ENCODE measurements around the gene IPO5. TPM values are rescaled to one million over a fixed set of nuclear protein-coding genes. Genes with fewer than 3 reads are reported as not detected.

IPO5 gene
- total RNA-seq, 2 experiments from 2014 or later: 81.8 to 116 TPM

- TF ChIP-seq EZH2phosphoT487 (IDR thresholded peaks at IDR 0.05; ENCODE audit: borderline replicate concordance, low read depth, low read length) (no peak), CTCF (conservative IDR thresholded peaks at IDR 0.05; ENCODE audit: low read length) (no peak)
- Histone ChIP-seq H3K9me2 (ENCODE audit: insufficient read depth, low read length) (no peaks in the 10 kb centered on the region), H3K4me2 (ENCODE audit: low read length) (no peak overlapping the region), H2AFZ (ENCODE audit: low read length) (no peak overlapping the region), H3K4me1 (ENCODE audit: insufficient read depth, low read length, poor library complexity, severe bottlenecking) (no peaks in the 10 kb centered on the region), H3K79me2 (ENCODE audit: insufficient read depth, low read depth, low read length) (no peaks in the 10 kb centered on the region), H3K36me3 (ENCODE audit: insufficient read depth, low read length) (no peaks in the 10 kb centered on the region), H3K9me3 (ENCODE audit: low read length) (no peaks in the 10 kb centered on the region), H3K27ac (ENCODE audit: low read depth, low read length, poor library complexity, severe bottlenecking) (no peak overlapping the region), H3K4me3 (ENCODE audit: low read depth, low read length, poor library complexity, severe bottlenecking) (no peak overlapping the region), H4K20me1 (ENCODE audit: insufficient read depth, low read length) (no peaks in the 10 kb centered on the region)
- no peak for DNase-seq (ENCODE audit: low spot score)
- intact Hi-C loops (cut with micrococcal nuclease; ENCODE audit: unreplicated experiment): no loop called here
- ChIA-PET POLR2A (interaction anchor here (0.6 kb wide), 1 partner anchor 216 kb away, joined by 3 read pairs; no protein-coding TSS in a partner anchor), CTCF (ENCODE audit: unreplicated experiment) (no interaction called here)
- no TSS peak for BruUV-seq (replicated peaks)
Measured at GRCh38 chr13:97962887-97963286, 9.4 kb downstream of the IPO5 start.

GRCh38 chr13:97967226-97967625, 13.8 kb downstream of the IPO5 start:
- H3K4me2 ChIP-seq (ENCODE audit: low read length): no peak overlapping the region
- H3K4me3 ChIP-seq (ENCODE audit: low read depth, low read length, poor library complexity, severe bottlenecking): no peak overlapping the region
- ChIA-PET CTCF (ENCODE audit: unreplicated experiment) (no interaction called here), POLR2A (interaction anchor here (0.6 to 0.9 kb wide), 2 partner anchors 11 to 255 kb away, joined by 3 read pairs; no protein-coding TSS in a partner anchor)
- no peak overlapping the region for H2AFZ ChIP-seq (ENCODE audit: low read length)
- intact Hi-C loops (cut with micrococcal nuclease; ENCODE audit: unreplicated experiment): no loop called here
- H4K20me1 ChIP-seq (ENCODE audit: insufficient read depth, low read length): no peaks in the 10 kb centered on the region
- no peaks in the 10 kb centered on the region for H3K79me2 ChIP-seq (ENCODE audit: insufficient read depth, low read depth, low read length)
- DNase-seq (ENCODE audit: low spot score): no peak
- BruUV-seq (replicated peaks): no TSS peak
- no peak overlapping the region for H3K27ac ChIP-seq (ENCODE audit: low read depth, low read length, poor library complexity, severe bottlenecking)
- H3K9me2 ChIP-seq (ENCODE audit: insufficient read depth, low read length): no peaks in the 10 kb centered on the region
- no peaks in the 10 kb centered on the region for H3K4me1 ChIP-seq (ENCODE audit: insufficient read depth, low read length, poor library complexity, severe bottlenecking)
- TF ChIP-seq CTCF (conservative IDR thresholded peaks at IDR 0.05; ENCODE audit: low read length) (no peak), EZH2phosphoT487 (IDR thresholded peaks at IDR 0.05; ENCODE audit: borderline replicate concordance, low read depth, low read length) (no peak)
- H3K9me3 ChIP-seq (ENCODE audit: low read length): no peaks in the 10 kb centered on the region
- H3K36me3 ChIP-seq (ENCODE audit: insufficient read depth, low read length): no peaks in the 10 kb centered on the region

GRCh38 chr13:97967948-97968347, 14.5 kb downstream of the IPO5 start:
- no peak overlapping the region for H3K27ac ChIP-seq (ENCODE audit: low read depth, low read length, poor library complexity, severe bottlenecking)
- no peaks in the 10 kb centered on the region for H3K4me1 ChIP-seq (ENCODE audit: insufficient read depth, low read length, poor library complexity, severe bottlenecking)
- no peak overlapping the region for H2AFZ ChIP-seq (ENCODE audit: low read length)
- DNase-seq (ENCODE audit: low spot score): no peak
- ChIA-PET POLR2A (interaction anchor here (0.9 kb wide), 1 partner anchor 11 kb away, joined by 3 read pairs; no protein-coding TSS in a partner anchor), CTCF (ENCODE audit: unreplicated experiment) (no interaction called here)
- no peaks in the 10 kb centered on the region for H3K9me3 ChIP-seq (ENCODE audit: low read length)
- no peaks in the 10 kb centered on the region for H3K79me2 ChIP-seq (ENCODE audit: insufficient read depth, low read depth, low read length)
- BruUV-seq (replicated peaks): no TSS peak
- TF ChIP-seq CTCF (conservative IDR thresholded peaks at IDR 0.05; ENCODE audit: low read length) (no peak), EZH2phosphoT487 (IDR thresholded peaks at IDR 0.05; ENCODE audit: borderline replicate concordance, low read depth, low read length) (no peak)
- no peaks in the 10 kb centered on the region for H4K20me1 ChIP-seq (ENCODE audit: insufficient read depth, low read length)
- H3K9me2 ChIP-seq (ENCODE audit: insufficient read depth, low read length): no peaks in the 10 kb centered on the region
- intact Hi-C loops (cut with micrococcal nuclease; ENCODE audit: unreplicated experiment): no loop called here
- H3K4me2 ChIP-seq (ENCODE audit: low read length): no peak overlapping the region
- no peaks in the 10 kb centered on the region for H3K36me3 ChIP-seq (ENCODE audit: insufficient read depth, low read length)
- H3K4me3 ChIP-seq (ENCODE audit: low read depth, low read length, poor library complexity, severe bottlenecking): no peak overlapping the region
